HepG2 (cell line): ENCODE results near the gene TUBB. TPM values are rescaled to one million over a fixed set of nuclear protein-coding genes. Genes with fewer than 3 reads are reported as not detected.
A peak's percentile ranks its signal among the peaks of the same experiment; 100 is the strongest.

ENCODE experiments used
- ARID3A ChIP-seq: IDR thresholded peaks from 2 replicates; pipeline ENCODE4 v1.6.1; 2012; ENCODE audit warnings: low read depth, low read length, improper control_type of control experiment
- ARNT2 ChIP-seq: sonication (generic); formaldehyde crosslinking; IDR thresholded peaks from 2 replicates; pipeline ENCODE4 v1.8.0; 2022; ENCODE audit warnings: mild to moderate bottlenecking, low read depth, missing genetic modification reagents, moderate library complexity
- BCL6 ChIP-seq: IDR thresholded peaks from 2 replicates; pipeline ENCODE4 v1.6.1; 2016; ENCODE audit warnings: missing genetic modification reagents, missing compliant biosample characterization
- ERF ChIP-seq: IDR thresholded peaks from 2 replicates; pipeline ENCODE4 v1.6.1; 2018; ENCODE audit warnings: missing biosample characterization, missing genetic modification reagents
- FOSL2 ChIP-seq: sonication (generic); formaldehyde crosslinking; IDR thresholded peaks from 2 replicates; pipeline ENCODE4 v1.4.0; 2020; ENCODE audit warnings: missing genetic modification reagents
- MAF1 ChIP-seq: sonication (generic); formaldehyde crosslinking; IDR thresholded peaks from 2 replicates; pipeline ENCODE4 v1.5.0; 2020; ENCODE audit warnings: missing genetic modification reagents, borderline replicate concordance
- MEIS1 ChIP-seq: sonication (generic); formaldehyde crosslinking; IDR thresholded peaks from 2 replicates; pipeline ENCODE4 v1.9.0; 2021; ENCODE audit warnings: mild to moderate bottlenecking, missing genetic modification reagents, moderate library complexity, borderline replicate concordance
- MXD3 ChIP-seq: IDR thresholded peaks from 2 replicates; pipeline ENCODE4 v1.6.1; 2016; ENCODE audit warnings: mild to moderate bottlenecking, missing biosample characterization, missing genetic modification reagents
- NFKBIZ ChIP-seq: IDR thresholded peaks from 2 replicates; pipeline ENCODE4 v1.6.1; 2018; ENCODE audit warnings: missing genetic modification reagents, missing compliant biosample characterization
- NR2F2 ChIP-seq: IDR thresholded peaks from 2 replicates; pipeline ENCODE4 v1.6.1; 2012; ENCODE audit warnings: low read depth, inconsistent platforms, borderline replicate concordance
- POLR2A ChIP-seq, 2 experiments: IDR thresholded peaks; 2 replicates each; pipeline ENCODE4 v1.6.1; 2011; ENCODE audit warnings: low read depth in 2 of 2, low read length in 2 of 2, mild to moderate bottlenecking in 1 of 2, moderate library complexity in 1 of 2; ENCODE audit not compliant: insufficient read depth in 1 of 2
- RXRA ChIP-seq: sonication (generic); formaldehyde crosslinking; IDR thresholded peaks from 2 replicates; pipeline ENCODE4 v1.5.1; 2020; ENCODE audit warnings: missing genetic modification reagents
- SALL2 ChIP-seq: sonication (generic); formaldehyde crosslinking; IDR thresholded peaks from 2 replicates; pipeline ENCODE4 v1.8.1; 2023; ENCODE audit warnings: mild to moderate bottlenecking, missing genetic modification reagents, inconsistent platforms
- SIN3B ChIP-seq: fragments of 150-350 bp; IDR thresholded peaks from 2 replicates; pipeline ENCODE4 v1.6.1; 2014; ENCODE audit warnings: low read length
- SOX13 ChIP-seq, 3 experiments: fragments of 450-650 bp in 1 of 3; sonication (generic) in 1 of 3; formaldehyde crosslinking in 1 of 3; IDR thresholded peaks in 2 of 3; conservative IDR thresholded peaks in 1 of 3; 2 replicates each; pipeline versions ENCODE4 v1.5.0 to v1.6.1; 2016 to 2020; ENCODE audit warnings: antibody characterized with exemption in 1 of 3, mild to moderate bottlenecking in 1 of 3, missing compliant biosample characterization in 1 of 3, missing genetic modification reagents in 1 of 3, moderate library complexity in 1 of 3
- STAG1 ChIP-seq: sonication (generic); formaldehyde crosslinking; IDR thresholded peaks from 2 replicates; pipeline ENCODE4 v1.4.0; 2020; ENCODE audit warnings: missing genetic modification reagents
- TAF1 ChIP-seq: sonication (generic); formaldehyde crosslinking; IDR thresholded peaks from 2 replicates; pipeline ENCODE4 v1.4.0; 2020; ENCODE audit warnings: missing genetic modification reagents
- TBX2 ChIP-seq: sonication (generic); formaldehyde crosslinking; IDR thresholded peaks from 2 replicates; pipeline ENCODE4 v1.5.0; 2020; ENCODE audit warnings: missing genetic modification reagents, mild to moderate bottlenecking, borderline replicate concordance
- YY1 ChIP-seq: IDR thresholded peaks from 2 replicates; pipeline ENCODE4 v1.6.1; 2011; ENCODE audit warnings: low read length, low read depth, moderate library complexity, mild to moderate bottlenecking; ENCODE audit not compliant: insufficient read depth, insufficient replicate concordance
- ZEB1 ChIP-seq: IDR thresholded peaks from 2 replicates; pipeline ENCODE4 v1.6.1; 2012; ENCODE audit warnings: mild to moderate bottlenecking, low read depth, inconsistent platforms; ENCODE audit not compliant: insufficient replicate concordance
- ZIK1 ChIP-seq: sonication (generic); formaldehyde crosslinking; IDR thresholded peaks from 2 replicates; pipeline ENCODE4 v1.5.0; 2020; ENCODE audit warnings: mild to moderate bottlenecking, low read depth, missing genetic modification reagents, borderline replicate concordance
- ZNF235 ChIP-seq: sonication (generic); formaldehyde crosslinking; IDR thresholded peaks from 2 replicates; pipeline ENCODE4 v1.8.1; 2023; ENCODE audit warnings: mild to moderate bottlenecking, missing genetic modification reagents, borderline replicate concordance
- ZNF256 ChIP-seq: sonication (generic); formaldehyde crosslinking; conservative IDR thresholded peaks from 2 replicates; pipeline ENCODE4 v1.4.0; 2020; ENCODE audit warnings: missing genetic modification reagents
- polyA plus RNA-seq, 8 experiments: library from polyadenylated mRNA; depleted of rRNA in 3 of 8; stranded (reverse) in 7 of 8; unstranded in 1 of 8; fragments of >200 nt; fragmentation: Illumina TruSeq in 4 of 8; extraction: Trizol in 4 of 8; gene quantifications; 2 replicates each; pipeline versions ENCODE4 v1.2.1 to v1.2.3, GENCODE V29; 2011 to 2016; ENCODE audit warnings: low read depth in 4 of 8, missing spikeins in 1 of 8, mixed read lengths in 1 of 8; ENCODE audit not compliant: insufficient read depth in 1 of 8
- total RNA-seq, 5 experiments: library from RNA; depleted of rRNA; stranded (reverse); fragments of >200 nt; fragmentation: Illumina TruSeq; extraction: Trizol; gene quantifications; 2 replicates each; pipeline ENCODE4 v1.2.3, GENCODE V29; 2016; ENCODE audit warnings: low read depth in 1 of 5
- TF ChIP-seq, protein P1 (sequence below): sonication (generic); formaldehyde crosslinking; IDR thresholded peaks from 2 replicates; pipeline ENCODE4 v1.4.0; 2020; ENCODE audit warnings: missing genetic modification reagents, mild to moderate bottlenecking, borderline replicate concordance
- TF ChIP-seq, protein P2 (sequence below): IDR thresholded peaks from 2 replicates; pipeline ENCODE4 v1.6.1; 2016; ENCODE audit warnings: mild to moderate bottlenecking

Gene TUBB
- total and polyA plus RNA-seq, 2 of the 13 experiments (the other 11 are each of a cell fraction or from before 2014, with no cell fraction given) = 911 to 1,163 TPM

- TF ChIP-seq ZNF235 (no peak), SALL2 (CRISPR knock-in tag) (no peak; the same call in 1 of the 2 replicates), NFKBIZ (CRISPR knock-in tag) (peak; percentile 49; the same call in 1 of the 2 replicates), YY1 (peak; percentile 63), ZIK1 (CRISPR knock-in tag) (0 out of 2 replicates have a peak, but pooled peaks have one; percentile 33), ARID3A (no peak), STAG1 (peak; percentile 89), FOSL2 (CRISPR knock-in tag) (peak; percentile 45; the same call in 1 of the 2 replicates), SOX13 (IDR thresholded peaks at IDR 0.05) (0 out of 2 replicates have a peak, but pooled peaks have one; percentile 14), SOX13 (CRISPR knock-in tag; conservative IDR thresholded peaks at IDR 0.05 in 1 of 2, IDR thresholded peaks at IDR 0.05 in 1 of 2) (peak in 1 of 2 experiments; percentile 75; a peak in 2 of 4 replicates), ZEB1 (no peak), RXRA (CRISPR knock-in tag) (peak; percentile 46; the same call in 1 of the 2 replicates), BCL6 (CRISPR knock-in tag) (0 out of 2 replicates have a peak, but pooled peaks have one; percentile 32), MXD3 (CRISPR knock-in tag) (no peak), MAF1 (CRISPR knock-in tag) (no peak), ARNT2 (CRISPR knock-in tag) (no peak), ERF (peak; percentile 53; the same call in 1 of the 2 replicates), SIN3B (peak; percentile 31; the same call in 1 of the 2 replicates), MEIS1 (peak; percentile 26; the same call in 1 of the 2 replicates), TBX2 (peak; percentile 40; the same call in 1 of the 2 replicates), POLR2A (IDR thresholded peaks at IDR 0.05; ENCODE audit: insufficient read depth in 1 of 2, low read depth in 2 of 2, low read length in 2 of 2) (peak; percentile 50 to 63; a peak in 2 of 4 replicates), NR2F2 (no peak), TAF1 (CRISPR knock-in tag) (0 out of 2 replicates have a peak, but pooled peaks have one; percentile 23), ZNF256 (no peak)
- TF ChIP-seq, protein P1, sequence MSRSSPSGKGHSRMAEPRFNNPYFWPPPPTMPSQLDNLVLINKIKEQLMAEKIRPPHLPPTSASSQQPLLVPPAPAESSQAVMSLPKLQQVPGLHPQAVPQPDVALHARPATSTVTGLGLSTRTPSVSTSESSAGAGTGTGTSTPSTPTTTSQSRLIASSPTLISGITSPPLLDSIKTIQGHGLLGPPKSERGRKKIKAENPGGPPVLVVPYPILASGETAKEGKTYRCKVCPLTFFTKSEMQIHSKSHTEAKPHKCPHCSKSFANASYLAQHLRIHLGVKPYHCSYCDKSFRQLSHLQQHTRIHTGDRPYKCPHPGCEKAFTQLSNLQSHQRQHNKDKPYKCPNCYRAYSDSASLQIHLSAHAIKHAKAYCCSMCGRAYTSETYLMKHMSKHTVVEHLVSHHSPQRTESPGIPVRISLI (CRISPR knock-in tag) = 0 out of 2 replicates have a peak, but pooled peaks have one; percentile 13
- TF ChIP-seq, protein P2, sequence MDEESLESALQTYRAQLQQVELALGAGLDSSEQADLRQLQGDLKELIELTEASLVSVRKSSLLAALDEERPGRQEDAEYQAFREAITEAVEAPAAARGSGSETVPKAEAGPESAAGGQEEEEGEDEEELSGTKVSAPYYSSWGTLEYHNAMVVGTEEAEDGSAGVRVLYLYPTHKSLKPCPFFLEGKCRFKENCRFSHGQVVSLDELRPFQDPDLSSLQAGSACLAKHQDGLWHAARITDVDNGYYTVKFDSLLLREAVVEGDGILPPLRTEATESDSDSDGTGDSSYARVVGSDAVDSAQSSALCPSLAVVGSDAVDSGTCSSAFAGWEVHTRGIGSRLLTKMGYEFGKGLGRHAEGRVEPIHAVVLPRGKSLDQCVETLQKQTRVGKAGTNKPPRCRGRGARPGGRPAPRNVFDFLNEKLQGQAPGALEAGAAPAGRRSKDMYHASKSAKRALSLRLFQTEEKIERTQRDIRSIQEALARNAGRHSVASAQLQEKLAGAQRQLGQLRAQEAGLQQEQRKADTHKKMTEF (CRISPR knock-in tag) = 0 out of 2 replicates have a peak, but pooled peaks have one; percentile 38
Measured at GRCh38 chr6:30722280-30723112, 2.3 kb downstream of the TUBB start (continued).
